Vagina (tissue), 2 donors: ENCODE results near the gene KDM8. TPM values are rescaled to one million over a fixed set of nuclear protein-coding genes. Genes with fewer than 3 reads are reported as not detected.

Experiments used
- DNase-seq, 2 donors: peaks; one replicate each; pipeline ENCODE4 v3.0.0-alpha.2; 2017; ENCODE audit errors: extremely low spot score in 2 of 2
- H3K27ac ChIP-seq: fragments of 200-600 bp; sonication (generic); one replicate; pipeline ENCODE4 v1.5.1; 2019
- H3K27me3 ChIP-seq: fragments of 200-600 bp; sonication (generic); one replicate; pipeline ENCODE4 v1.5.1; 2019
- H3K36me3 ChIP-seq, 2 donors: fragments of 200-600 bp; sonication (generic); one replicate each; pipeline ENCODE4 v1.5.1; 2017 to 2019
- H3K4me1 ChIP-seq: fragments of 200-600 bp; sonication (generic); one replicate; pipeline ENCODE4 v1.5.1; 2019
- H3K4me3 ChIP-seq, 2 donors: fragments of 200-600 bp; sonication (generic); 1 replicate in 1 of 2; 2 replicates in 1 of 2; pipeline ENCODE4 v1.5.1; 2016 to 2019
- H3K9me3 ChIP-seq: fragments of 200-600 bp; sonication (generic); one replicate; pipeline ENCODE4 v1.5.1; 2019
- CTCF ChIP-seq, 3 experiments: fragments of 450-650 bp in 2 of 3; fragments of 200-600 bp in 1 of 3; sonication (generic) in 1 of 3; IDR thresholded peaks; one replicate each; pipeline ENCODE4 v1.5.1; 2017 to 2019; ENCODE audit warnings: antibody characterized with exemption in 3 of 3, mild to moderate bottlenecking in 2 of 3, moderate library complexity in 2 of 3
- POLR2A ChIP-seq, 2 donors: fragments of 450-650 bp; IDR thresholded peaks; one replicate each; pipeline ENCODE4 v1.6.1; 2017; ENCODE audit warnings: antibody characterized with exemption in 2 of 2, mild to moderate bottlenecking in 2 of 2, moderate library complexity in 2 of 2
- POLR2AphosphoS5 ChIP-seq, 2 donors: sonication (generic); formaldehyde crosslinking; IDR thresholded peaks; one replicate each; pipeline ENCODE4 v1.9.0; 2017; ENCODE audit warnings: antibody characterized with exemption in 2 of 2, mild to moderate bottlenecking in 2 of 2, low read depth in 1 of 2; ENCODE audit not compliant: insufficient read depth in 1 of 2
- intact Hi-C: fragments of 100-400 bp; cut with DNase I; formaldehyde crosslinking; loops from one replicate; pipeline ENCODE4 v1.15.1; 2023
- total RNA-seq: library from RNA; depleted of rRNA; stranded (reverse); fragments of >200 nt; gene quantifications from one replicate; pipeline ENCODE4 v1.2.3, GENCODE V29; 2016

The KDM8 gene
- total RNA-seq, 1 donor from 2014 or later, result 1.5 TPM

- DNase-seq, result no peak
- intact Hi-C loops, result no loop called here
- Histone ChIP-seq H3K36me3 (no peaks in the 10 kb centered on the region), H3K27ac (no peak overlapping the region), H3K4me1 (no peaks in the 10 kb centered on the region), H3K4me3 (no peak overlapping the region), H3K9me3 (no peaks in the 10 kb centered on the region), H3K27me3 (no peaks in the 10 kb centered on the region)
- no peak for TF ChIP-seq CTCF (IDR thresholded peaks at IDR 0.05)
- no peak for TF ChIP-seq POLR2AphosphoS5 (IDR thresholded peaks at IDR 0.05; ENCODE audit: insufficient read depth in 1 of 2, low read depth in 1 of 2)
These were observed 22.1 kb upstream of the KDM8 start for GRCh38 chr16:27181019-27181790.

- H3K36me3 ChIP-seq, result no peaks in the 10 kb centered on the region
- no peaks in the 10 kb centered on the region for H3K9me3 ChIP-seq
- no peaks in the 10 kb centered on the region for H3K27me3 ChIP-seq
- TF ChIP-seq POLR2AphosphoS5 (IDR thresholded peaks at IDR 0.05; ENCODE audit: insufficient read depth in 1 of 2, low read depth in 1 of 2), result no peak
- no peak for TF ChIP-seq POLR2A (IDR thresholded peaks at IDR 0.05)
- TF ChIP-seq CTCF (IDR thresholded peaks at IDR 0.05), result no peak
- intact Hi-C loops, result no loop called here
- no peak for DNase-seq
- no peaks in the 10 kb centered on the region for H3K4me1 ChIP-seq
- H3K27ac ChIP-seq, result no peak overlapping the region
- H3K4me3 ChIP-seq, result no peak overlapping the region
These were observed 20.4 kb upstream of the KDM8 start for GRCh38 chr16:27182906-27183405.

GRCh38 chr16:27185776-27186130 lies 17.6 kb upstream of the KDM8 start:
- Histone ChIP-seq H3K4me1 (no peaks in the 10 kb centered on the region), H3K27ac (no peak overlapping the region), H3K27me3 (no peaks in the 10 kb centered on the region), H3K4me3 (no peak overlapping the region), H3K9me3 (no peaks in the 10 kb centered on the region), H3K36me3 (no peaks in the 10 kb centered on the region)
- TF ChIP-seq CTCF (IDR thresholded peaks at IDR 0.05) (no peak), POLR2AphosphoS5 (IDR thresholded peaks at IDR 0.05; ENCODE audit: insufficient read depth in 1 of 2, low read depth in 1 of 2) (no peak), POLR2A (IDR thresholded peaks at IDR 0.05) (no peak)
- DNase-seq, result no peak
- intact Hi-C loops, result loop anchor here (1.0 kb wide), 1 partner anchor 25 kb away; no protein-coding TSS in a partner anchor

- DNase-seq, result no peak
- Histone ChIP-seq H3K4me1 (no peaks in the 10 kb centered on the region), H3K27me3 (no peaks in the 10 kb centered on the region), H3K36me3 (no peaks in the 10 kb centered on the region), H3K27ac (no peak overlapping the region), H3K4me3 (no peak overlapping the region), H3K9me3 (no peaks in the 10 kb centered on the region)
- intact Hi-C loops, result no loop called here
- no peak for TF ChIP-seq POLR2AphosphoS5 (IDR thresholded peaks at IDR 0.05; ENCODE audit: insufficient read depth in 1 of 2, low read depth in 1 of 2)
- TF ChIP-seq POLR2A (IDR thresholded peaks at IDR 0.05), result no peak
These were observed 14.7 kb upstream of the KDM8 start for GRCh38 chr16:27188633-27189032.

GRCh38 chr16:27189335-27189972 lies 13.9 kb upstream of the KDM8 start:
- Histone ChIP-seq H3K27me3 (no peaks in the 10 kb centered on the region), H3K9me3 (no peaks in the 10 kb centered on the region), H3K27ac (no peak overlapping the region), H3K4me1 (no peaks in the 10 kb centered on the region), H3K36me3 (no peaks in the 10 kb centered on the region), H3K4me3 (no peak overlapping the region)
- no peak for DNase-seq
- intact Hi-C loops, result no loop called here
- no peak for TF ChIP-seq POLR2A (IDR thresholded peaks at IDR 0.05)
- no peak for TF ChIP-seq POLR2AphosphoS5 (IDR thresholded peaks at IDR 0.05; ENCODE audit: insufficient read depth in 1 of 2, low read depth in 1 of 2)
- no peak for TF ChIP-seq CTCF (IDR thresholded peaks at IDR 0.05)
